Activated gamma-delta T cell treated with anti-CD3 and anti-CD28 coated beads, Interleukin-2, amount 50 U/mL, for 16 hours (primary cell): ENCODE data around the gene ANKRD13D.

Experiments
- DNase-seq: peaks from one replicate; pipeline ENCODE4 v3.0.0-alpha.2; 2020; ENCODE audit warnings: low read depth

ANKRD13D gene

GRCh38 chr11:67273260-67273990 lies 15.7 kb upstream of the ANKRD13D start:
- no peak for DNase-seq

DNA sequence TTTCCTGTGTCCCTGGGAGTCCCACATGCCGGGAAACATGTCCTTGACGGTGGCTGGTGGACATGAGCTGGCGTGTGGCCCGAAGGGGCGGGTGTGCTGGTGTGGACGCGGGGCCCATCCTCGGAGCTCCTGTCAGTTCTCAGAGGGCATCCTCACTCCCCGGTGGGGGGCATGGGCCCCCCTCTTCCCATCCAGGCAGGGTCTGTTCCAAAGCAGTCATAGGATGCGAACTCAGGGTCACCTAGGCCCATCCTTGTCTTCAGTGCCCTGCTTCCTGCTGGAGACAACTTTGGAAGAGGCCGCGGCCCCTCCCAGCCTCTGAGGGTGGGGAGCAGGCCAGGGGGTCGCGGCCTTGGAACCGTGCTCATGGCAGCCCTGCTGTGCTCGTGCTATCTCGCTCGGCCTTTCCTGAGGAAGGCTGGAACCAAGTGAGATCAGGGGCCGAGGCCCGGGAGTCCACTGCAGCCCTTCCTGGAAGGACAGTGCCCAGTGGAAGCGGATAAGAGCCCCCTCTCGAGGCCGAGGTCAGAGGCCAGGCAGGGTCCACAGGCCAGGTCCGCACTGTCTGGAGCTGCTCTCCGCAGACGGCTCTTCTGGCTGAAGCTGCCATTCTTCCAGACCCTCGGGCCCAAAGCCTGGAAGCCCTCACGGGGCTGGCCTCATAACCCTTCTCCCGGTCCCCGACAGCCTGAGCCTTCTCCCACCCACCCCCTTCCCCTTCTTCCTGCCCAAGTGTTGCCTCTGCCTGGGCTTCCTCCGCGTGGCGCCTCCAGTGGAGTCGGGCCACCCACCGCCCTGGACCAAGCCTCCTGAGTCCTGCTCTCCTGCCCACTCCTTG lies 14.1 kb upstream of the ANKRD13D start:
- DNase-seq: no peak

- no peak for DNase-seq
Measured at GRCh38 chr11:67275606-67276409, 13.3 kb upstream of the ANKRD13D start.

GRCh38 chr11:67276781-67277230 lies 12.3 kb upstream of the ANKRD13D start:
- no peak for DNase-seq

DNA sequence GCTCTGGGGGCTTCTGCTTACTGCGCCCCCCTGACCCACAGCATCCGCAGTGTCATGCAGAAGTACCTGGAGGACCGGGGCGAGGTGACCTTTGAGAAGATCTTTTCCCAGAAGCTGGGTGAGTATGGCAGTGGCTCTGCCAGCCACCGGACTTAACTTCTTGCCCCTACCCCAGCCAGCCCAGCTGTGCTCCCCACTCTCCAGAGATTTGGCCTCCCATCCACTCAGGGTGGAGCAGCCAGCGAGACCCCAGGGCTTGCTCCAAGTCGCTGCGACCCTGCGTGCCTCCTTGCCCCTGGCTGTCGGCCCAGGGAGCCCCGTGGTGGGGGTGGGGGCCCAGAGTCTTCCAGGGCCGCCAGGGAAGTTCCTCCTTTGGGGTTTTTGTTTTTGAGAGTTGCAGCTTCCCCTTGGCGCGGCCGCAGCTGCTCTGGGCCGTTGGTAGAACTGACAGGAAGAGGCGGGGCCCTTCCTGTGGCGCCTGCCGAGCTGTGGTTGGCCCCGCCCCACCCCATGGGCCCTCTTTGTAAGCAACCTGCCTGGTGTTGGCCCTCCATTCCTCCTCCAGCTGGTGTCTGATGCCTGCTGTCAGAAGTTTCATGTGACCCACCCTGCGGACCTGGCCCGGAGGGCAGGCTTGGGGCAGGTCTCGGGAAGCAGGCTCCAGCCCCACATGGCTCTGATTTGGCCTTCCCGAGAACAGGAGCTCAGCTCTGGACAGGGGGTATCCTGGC lies 11.7 kb upstream of the ANKRD13D start:
- DNase-seq: peak; percentile 86

GRCh38 chr11:67278135-67278938 lies 10.8 kb upstream of the ANKRD13D start:
- DNase-seq: no peak

- no peak for DNase-seq
Measured at GRCh38 chr11:67278939-67279588, 10.0 kb upstream of the ANKRD13D start.

DNA sequence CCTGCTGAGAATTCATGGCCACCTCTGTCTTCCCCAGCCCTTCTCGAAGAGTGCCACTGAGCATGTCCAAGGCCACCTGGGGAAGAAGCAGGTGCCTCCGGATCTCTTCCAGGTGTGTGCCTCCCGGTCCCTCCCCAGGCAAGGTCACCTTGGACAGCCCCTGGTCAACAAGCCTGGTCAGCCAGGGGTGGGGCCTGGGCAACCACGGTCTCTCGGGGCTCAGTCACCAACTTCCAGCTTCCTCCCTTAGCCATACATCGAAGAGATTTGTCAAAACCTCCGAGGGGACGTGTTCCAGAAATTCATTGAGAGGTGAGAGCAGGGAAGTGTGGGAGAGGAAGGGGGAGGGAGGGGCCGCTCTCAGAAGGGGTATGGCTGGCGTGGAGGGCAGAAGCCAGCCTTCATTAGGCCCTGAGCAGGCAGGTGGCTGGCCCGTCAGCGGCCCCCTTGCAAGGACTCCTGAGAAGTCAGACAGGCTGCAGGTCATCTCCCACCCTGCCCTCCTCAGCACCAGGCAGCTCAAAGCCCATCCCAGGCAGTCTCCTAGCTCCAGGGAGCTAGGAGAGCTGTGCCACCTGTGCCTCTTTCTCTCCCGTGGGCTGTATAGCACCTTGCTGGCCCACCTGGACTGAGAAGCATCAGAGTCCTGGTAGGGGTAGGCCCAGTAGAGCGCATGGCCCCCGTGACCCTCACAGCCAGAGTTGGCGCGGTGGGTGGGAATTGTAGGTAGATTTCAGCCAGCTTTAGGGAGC lies 9.3 kb upstream of the ANKRD13D start:
- no peak for DNase-seq

DNA sequence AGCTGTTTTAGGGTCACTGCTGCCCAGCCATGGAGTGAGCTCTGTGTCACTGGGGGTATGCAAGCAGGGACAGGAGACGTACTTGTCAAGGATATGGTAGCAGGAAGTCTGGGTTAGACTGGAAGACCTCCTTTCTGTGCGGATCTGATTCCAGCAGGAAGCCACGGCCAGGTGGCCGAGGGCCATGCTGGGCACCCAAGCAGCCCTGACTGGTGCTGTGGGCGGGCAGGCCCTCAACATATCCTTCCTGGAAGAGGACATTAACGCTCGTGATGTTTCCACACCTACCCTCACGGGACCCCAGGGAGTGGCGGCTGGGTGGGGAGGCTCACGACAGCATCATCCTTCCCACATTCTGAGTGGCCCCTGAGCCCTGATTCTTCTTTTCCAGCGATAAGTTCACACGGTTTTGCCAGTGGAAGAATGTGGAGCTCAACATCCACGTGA lies 8.7 kb upstream of the ANKRD13D start:
- no peak for DNase-seq

- DNase-seq: no peak
Measured at GRCh38 chr11:67280788-67281551, 8.1 kb upstream of the ANKRD13D start.

DNA sequence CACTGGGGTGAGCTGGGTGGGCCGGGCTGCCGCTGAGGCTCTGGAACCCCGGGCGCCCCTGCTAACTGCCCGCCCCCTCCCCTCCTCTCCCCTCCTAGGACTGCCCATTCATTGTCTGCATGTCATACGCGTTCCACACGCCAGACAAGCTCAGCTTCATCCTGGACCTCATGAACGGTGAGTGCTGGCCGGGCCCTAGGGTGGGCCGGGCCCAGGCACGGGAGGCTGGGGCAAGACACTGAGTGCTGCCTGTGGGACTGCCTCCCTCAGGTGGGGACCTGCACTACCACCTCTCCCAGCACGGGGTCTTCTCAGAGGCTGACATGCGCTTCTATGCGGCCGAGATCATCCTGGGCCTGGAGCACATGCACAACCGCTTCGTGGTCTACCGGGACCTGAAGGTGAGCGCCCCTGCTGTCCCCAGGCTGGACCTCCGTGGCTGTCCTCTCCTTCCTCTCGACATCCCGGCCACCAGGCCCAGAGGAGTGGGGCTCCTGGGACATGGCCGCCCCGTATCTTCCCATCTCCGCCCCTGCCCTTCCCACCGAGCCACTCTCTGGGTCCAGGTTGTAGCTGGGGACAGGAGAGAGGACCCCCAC lies 7.5 kb upstream of the ANKRD13D start:
- DNase-seq: no peak

DNA sequence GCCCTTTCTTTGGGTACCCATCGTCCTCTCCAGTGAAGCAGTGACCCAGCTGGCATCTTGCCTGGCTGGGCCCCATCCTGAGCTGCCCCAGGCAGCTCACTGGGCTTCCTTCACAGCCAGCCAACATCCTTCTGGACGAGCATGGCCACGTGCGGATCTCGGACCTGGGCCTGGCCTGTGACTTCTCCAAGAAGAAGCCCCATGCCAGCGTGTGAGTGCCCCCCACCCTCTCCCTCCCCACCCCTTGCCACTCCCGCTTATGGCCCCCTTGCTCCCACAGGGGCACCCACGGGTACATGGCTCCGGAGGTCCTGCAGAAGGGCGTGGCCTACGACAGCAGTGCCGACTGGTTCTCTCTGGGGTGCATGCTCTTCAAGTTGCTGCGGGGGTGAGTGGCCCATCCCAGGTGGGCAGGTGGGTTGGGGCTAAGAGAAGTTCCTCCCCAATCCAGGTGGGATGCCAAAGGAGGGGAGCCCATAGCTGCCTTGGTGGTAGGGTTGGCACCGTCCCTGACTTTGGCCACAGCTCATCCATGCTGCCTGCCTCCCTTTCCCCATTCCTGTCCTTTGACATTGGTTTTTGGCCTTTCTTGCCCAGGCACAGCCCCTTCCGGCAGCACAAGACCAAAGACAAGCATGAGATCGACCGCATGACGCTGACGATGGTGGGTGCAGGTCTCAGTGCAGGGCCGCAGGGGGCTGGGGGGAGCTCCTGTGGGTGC lies 6.8 kb upstream of the ANKRD13D start:
- no peak for DNase-seq

DNA sequence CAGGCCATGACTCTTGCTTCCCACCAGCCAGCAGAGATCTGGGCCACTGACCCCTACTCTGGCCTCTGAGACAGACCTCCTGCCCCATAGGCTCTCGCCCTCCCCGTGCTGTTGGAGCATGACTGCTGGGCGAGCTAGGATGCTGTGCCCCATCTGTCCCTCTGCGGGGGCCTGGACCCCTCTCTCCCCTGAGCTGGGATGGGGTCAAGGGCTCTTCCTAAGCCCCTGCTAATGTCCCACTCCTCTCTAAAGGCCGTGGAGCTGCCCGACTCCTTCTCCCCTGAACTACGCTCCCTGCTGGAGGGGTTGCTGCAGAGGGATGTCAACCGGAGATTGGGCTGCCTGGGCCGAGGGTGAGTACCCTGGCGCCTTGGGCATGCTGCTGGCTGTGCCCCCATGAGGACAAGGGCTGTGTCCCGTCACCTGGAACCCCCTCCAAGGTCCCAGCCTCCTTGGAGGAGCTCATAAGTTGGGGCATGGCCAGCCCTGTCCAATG lies 6.2 kb upstream of the ANKRD13D start:
- DNase-seq: no peak

DNA sequence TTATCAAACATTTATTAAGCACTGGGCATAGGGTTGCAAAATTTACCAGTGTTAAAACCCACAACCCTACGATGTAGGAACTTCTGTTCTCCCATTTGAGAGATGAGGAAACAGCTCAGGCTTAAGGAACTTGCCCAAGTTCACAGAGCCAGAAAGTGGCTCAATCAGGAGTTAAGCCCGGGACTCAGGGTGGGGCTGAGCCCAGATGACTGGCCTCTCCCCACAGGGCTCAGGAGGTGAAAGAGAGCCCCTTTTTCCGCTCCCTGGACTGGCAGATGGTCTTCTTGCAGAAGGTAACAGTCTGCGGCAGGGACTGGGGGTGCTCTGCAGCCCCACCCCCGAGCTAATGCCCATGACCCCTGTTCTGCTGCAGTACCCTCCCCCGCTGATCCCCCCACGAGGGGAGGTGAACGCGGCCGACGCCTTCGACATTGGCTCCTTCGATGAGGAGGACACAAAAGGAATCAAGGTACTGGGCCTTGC lies 5.6 kb upstream of the ANKRD13D start:
- no peak for DNase-seq

DNA sequence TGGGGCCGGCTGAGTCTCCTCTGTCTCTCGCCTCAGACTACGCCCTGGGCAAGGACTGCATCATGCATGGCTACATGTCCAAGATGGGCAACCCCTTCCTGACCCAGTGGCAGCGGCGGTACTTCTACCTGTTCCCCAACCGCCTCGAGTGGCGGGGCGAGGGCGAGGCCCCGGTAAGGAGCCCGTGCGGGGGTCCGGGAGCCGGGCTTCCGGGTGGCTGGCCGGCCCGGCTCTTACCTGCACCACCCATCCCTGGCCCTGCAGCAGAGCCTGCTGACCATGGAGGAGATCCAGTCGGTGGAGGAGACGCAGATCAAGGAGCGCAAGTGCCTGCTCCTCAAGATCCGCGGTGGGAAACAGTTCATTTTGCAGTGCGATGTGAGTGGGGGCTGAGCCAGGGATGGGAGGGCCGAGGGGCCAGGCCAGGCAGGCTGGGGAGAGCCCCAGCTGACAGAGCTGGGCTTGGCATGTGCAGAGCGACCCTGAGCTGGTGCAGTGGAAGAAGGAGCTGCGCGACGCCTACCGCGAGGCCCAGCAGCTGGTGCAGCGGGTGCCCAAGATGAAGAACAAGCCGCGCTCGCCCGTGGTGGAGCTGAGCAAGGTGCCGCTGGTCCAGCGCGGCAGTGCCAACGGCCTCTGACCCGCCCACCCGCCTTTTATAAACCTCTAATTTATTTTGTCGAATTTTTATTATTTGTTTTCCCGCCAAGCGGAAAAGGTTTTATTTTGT lies 4.1 kb upstream of the ANKRD13D start:
- no peak for DNase-seq
